ENCODE results near the gene SORCS3. TPM values are rescaled to one million over a fixed set of nuclear protein-coding genes. Genes with fewer than 3 reads are reported as not detected.
A peak's percentile ranks its signal among the peaks of the same experiment; 100 is the strongest.

SORCS3 gene
- total RNA-seq, 1 experiment from 2014 or later: 0.94 TPM

DNA sequence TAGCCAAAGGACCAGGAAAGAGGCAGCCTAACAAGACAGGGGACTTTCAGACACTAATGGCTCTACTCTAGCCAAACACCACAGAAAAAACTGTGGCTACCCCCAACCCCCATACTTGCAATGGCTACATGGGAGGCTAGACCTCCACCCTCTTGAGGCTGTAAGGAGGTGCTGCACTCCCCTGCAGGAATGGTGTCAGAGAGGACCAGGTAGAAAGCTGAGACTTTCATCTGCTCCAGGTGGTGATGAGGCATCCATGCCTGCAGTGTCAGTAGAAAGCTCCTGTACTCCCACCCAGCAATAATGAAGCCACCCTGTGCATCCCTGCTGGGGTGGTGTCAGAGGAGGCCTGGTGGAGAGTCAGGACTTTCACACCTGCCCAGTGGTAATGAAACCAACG is 18.9 kb upstream of the SORCS3 start (continued):
- TF ChIP-seq, protein P1, sequence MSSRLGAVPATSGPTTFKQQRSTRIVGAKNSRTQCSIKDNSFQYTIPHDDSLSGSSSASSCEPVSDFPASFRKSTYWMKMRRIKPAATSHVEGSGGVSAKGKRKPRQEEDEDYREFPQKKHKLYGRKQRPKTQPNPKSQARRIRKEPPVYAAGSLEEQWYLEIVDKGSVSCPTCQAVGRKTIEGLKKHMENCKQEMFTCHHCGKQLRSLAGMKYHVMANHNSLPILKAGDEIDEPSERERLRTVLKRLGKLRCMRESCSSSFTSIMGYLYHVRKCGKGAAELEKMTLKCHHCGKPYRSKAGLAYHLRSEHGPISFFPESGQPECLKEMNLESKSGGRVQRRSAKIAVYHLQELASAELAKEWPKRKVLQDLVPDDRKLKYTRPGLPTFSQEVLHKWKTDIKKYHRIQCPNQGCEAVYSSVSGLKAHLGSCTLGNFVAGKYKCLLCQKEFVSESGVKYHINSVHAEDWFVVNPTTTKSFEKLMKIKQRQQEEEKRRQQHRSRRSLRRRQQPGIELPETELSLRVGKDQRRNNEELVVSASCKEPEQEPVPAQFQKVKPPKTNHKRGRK (CRISPR knock-in tag; IDR thresholded peaks at IDR 0.05; ENCODE audit: borderline replicate concordance): no peak
- TF ChIP-seq, protein P2, sequence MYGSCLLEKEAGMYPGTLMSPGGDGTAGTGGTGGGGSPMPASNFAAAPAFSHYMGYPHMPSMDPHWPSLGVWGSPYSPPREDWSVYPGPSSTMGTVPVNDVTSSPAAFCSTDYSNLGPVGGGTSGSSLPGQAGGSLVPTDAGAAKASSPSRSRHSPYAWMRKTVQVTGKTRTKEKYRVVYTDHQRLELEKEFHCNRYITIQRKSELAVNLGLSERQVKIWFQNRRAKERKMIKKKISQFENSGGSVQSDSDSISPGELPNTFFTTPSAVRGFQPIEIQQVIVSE (CRISPR knock-in tag; IDR thresholded peaks at IDR 0.05; ENCODE audit: borderline replicate concordance): no peak
- no peak for TF ChIP-seq TEAD4 (CRISPR knock-in tag; IDR thresholded peaks at IDR 0.05)
- TF ChIP-seq, protein P3, sequence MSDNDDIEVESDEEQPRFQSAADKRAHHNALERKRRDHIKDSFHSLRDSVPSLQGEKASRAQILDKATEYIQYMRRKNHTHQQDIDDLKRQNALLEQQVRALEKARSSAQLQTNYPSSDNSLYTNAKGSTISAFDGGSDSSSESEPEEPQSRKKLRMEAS (CRISPR knock-in tag; IDR thresholded peaks at IDR 0.05): no peak
- TF ChIP-seq, protein P4, sequence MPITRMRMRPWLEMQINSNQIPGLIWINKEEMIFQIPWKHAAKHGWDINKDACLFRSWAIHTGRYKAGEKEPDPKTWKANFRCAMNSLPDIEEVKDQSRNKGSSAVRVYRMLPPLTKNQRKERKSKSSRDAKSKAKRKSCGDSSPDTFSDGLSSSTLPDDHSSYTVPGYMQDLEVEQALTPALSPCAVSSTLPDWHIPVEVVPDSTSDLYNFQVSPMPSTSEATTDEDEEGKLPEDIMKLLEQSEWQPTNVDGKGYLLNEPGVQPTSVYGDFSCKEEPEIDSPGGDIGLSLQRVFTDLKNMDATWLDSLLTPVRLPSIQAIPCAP (CRISPR knock-in tag; IDR thresholded peaks at IDR 0.05): no peak

DNA sequence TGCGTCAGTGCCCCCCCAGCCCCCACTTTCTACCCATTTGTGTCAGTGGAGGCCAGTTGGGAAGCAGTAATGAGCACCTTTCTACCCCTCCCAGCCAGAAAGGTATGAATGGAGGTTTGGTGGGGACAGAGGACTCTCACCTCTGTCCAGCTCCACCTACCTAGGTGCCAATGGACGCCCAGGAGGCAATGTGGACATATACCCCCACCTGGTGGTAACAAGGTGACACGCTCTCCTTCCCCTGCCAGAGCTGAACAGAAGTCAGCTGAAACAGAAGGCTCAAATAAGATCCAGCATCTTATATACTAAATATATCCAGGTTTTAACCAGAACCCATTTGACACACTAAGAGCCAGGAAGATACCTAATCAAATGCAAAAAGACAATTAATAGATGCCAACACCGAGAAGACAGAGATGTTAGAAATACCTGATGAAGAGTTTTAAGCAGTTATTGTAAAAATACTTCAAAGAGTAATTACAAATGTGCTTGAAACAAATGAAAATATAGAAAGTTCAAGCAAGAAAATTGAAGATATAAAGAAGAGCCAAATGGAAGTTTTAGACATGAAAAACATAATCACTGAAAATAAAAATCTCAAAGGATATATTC is 18.4 kb upstream of the SORCS3 start:
- CTCF ChIA-PET: interaction anchor here (0.6 to 3.8 kb wide), 54 partner anchors 9 to 577 kb away, joined by 3 to 51 read pairs (median 5); partner anchors contain the start of genes CFAP58 and GSTO1
- ATAC-seq (peak; percentile 99), DNase-seq (ENCODE audit: low spot score) (peak; percentile 68)
- Mint-ChIP-seq H3K4me3 (no peak overlapping the region), H3K36me3 (no peaks in the 10 kb centered on the region), H3K9me3 (peaks cover under 1% of the 10 kb centered on the region; the same call in 1 of the 2 replicates), H3K4me1 (no peaks in the 10 kb centered on the region), H3K27ac (no peak overlapping the region), H3K27me3 (ENCODE audit: low read depth) (peaks cover 2% of the 10 kb centered on the region)
- no peak for TF ChIP-seq ZNF671 (CRISPR knock-in tag; IDR thresholded peaks at IDR 0.05)
- TF ChIP-seq, protein P5, sequence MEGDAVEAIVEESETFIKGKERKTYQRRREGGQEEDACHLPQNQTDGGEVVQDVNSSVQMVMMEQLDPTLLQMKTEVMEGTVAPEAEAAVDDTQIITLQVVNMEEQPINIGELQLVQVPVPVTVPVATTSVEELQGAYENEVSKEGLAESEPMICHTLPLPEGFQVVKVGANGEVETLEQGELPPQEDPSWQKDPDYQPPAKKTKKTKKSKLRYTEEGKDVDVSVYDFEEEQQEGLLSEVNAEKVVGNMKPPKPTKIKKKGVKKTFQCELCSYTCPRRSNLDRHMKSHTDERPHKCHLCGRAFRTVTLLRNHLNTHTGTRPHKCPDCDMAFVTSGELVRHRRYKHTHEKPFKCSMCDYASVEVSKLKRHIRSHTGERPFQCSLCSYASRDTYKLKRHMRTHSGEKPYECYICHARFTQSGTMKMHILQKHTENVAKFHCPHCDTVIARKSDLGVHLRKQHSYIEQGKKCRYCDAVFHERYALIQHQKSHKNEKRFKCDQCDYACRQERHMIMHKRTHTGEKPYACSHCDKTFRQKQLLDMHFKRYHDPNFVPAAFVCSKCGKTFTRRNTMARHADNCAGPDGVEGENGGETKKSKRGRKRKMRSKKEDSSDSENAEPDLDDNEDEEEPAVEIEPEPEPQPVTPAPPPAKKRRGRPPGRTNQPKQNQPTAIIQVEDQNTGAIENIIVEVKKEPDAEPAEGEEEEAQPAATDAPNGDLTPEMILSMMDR (IDR thresholded peaks at IDR 0.05): peak; percentile 56
- POLR2A ChIA-PET: no interaction called here

DNA sequence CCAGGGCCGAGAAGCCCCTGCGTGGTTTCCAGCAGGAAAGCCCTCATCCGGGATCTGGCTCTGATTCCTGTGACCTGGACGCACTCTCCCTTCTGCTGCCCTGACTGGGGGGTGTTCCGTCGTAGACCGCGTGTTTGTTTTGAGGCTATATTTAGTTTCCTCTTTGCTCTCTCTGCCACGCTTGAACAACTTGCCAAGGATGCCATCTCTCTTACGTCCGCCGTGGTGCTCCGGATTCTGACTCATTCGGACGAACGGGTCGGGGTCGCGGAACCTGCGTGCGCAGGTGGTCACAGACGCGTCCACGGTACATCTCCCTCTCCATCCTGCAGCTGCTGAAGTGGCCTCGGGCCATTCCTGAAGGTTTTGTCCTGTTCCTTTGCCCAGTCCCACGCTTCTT is 10.4 kb upstream of the SORCS3 start:
- POLR2A ChIA-PET: no interaction called here
- no peaks in the 10 kb centered on the region for H3K36me3 Mint-ChIP-seq
- H3K4me1 Mint-ChIP-seq: no peaks in the 10 kb centered on the region
- DNase-seq (ENCODE audit: low spot score) (no peak), ATAC-seq (no peak)
- CTCF ChIA-PET: interaction anchor here (1.6 kb wide), 1 partner anchor 8 kb away, joined by 4 read pairs; no protein-coding TSS in a partner anchor
- H3K4me3 Mint-ChIP-seq: no peak overlapping the region
- H3K9me3 Mint-ChIP-seq: no peaks in the 10 kb centered on the region
- peaks cover 21% of the 10 kb centered on the region for H3K27me3 Mint-ChIP-seq (ENCODE audit: low read depth)
- H3K27ac Mint-ChIP-seq: no peak overlapping the region
- TF ChIP-seq, protein P6, sequence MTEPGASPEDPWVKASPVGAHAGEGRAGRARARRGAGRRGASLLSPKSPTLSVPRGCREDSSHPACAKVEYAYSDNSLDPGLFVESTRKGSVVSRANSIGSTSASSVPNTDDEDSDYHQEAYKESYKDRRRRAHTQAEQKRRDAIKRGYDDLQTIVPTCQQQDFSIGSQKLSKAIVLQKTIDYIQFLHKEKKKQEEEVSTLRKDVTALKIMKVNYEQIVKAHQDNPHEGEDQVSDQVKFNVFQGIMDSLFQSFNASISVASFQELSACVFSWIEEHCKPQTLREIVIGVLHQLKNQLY (CRISPR knock-in tag; IDR thresholded peaks at IDR 0.05): no peak
- TF ChIP-seq, protein P7, sequence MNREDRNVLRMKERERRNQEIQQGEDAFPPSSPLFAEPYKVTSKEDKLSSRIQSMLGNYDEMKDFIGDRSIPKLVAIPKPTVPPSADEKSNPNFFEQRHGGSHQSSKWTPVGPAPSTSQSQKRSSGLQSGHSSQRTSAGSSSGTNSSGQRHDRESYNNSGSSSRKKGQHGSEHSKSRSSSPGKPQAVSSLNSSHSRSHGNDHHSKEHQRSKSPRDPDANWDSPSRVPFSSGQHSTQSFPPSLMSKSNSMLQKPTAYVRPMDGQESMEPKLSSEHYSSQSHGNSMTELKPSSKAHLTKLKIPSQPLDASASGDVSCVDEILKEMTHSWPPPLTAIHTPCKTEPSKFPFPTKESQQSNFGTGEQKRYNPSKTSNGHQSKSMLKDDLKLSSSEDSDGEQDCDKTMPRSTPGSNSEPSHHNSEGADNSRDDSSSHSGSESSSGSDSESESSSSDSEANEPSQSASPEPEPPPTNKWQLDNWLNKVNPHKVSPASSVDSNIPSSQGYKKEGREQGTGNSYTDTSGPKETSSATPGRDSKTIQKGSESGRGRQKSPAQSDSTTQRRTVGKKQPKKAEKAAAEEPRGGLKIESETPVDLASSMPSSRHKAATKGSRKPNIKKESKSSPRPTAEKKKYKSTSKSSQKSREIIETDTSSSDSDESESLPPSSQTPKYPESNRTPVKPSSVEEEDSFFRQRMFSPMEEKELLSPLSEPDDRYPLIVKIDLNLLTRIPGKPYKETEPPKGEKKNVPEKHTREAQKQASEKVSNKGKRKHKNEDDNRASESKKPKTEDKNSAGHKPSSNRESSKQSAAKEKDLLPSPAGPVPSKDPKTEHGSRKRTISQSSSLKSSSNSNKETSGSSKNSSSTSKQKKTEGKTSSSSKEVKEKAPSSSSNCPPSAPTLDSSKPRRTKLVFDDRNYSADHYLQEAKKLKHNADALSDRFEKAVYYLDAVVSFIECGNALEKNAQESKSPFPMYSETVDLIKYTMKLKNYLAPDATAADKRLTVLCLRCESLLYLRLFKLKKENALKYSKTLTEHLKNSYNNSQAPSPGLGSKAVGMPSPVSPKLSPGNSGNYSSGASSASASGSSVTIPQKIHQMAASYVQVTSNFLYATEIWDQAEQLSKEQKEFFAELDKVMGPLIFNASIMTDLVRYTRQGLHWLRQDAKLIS (CRISPR knock-in tag; IDR thresholded peaks at IDR 0.05; ENCODE audit: borderline replicate concordance): no peak
- TF ChIP-seq, protein P8, sequence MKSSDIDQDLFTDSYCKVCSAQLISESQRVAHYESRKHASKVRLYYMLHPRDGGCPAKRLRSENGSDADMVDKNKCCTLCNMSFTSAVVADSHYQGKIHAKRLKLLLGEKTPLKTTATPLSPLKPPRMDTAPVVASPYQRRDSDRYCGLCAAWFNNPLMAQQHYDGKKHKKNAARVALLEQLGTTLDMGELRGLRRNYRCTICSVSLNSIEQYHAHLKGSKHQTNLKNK (CRISPR knock-in tag; IDR thresholded peaks at IDR 0.05): no peak
- no peak for TF ChIP-seq ZNF121 (CRISPR knock-in tag; IDR thresholded peaks at IDR 0.05)
- TF ChIP-seq, protein P9, sequence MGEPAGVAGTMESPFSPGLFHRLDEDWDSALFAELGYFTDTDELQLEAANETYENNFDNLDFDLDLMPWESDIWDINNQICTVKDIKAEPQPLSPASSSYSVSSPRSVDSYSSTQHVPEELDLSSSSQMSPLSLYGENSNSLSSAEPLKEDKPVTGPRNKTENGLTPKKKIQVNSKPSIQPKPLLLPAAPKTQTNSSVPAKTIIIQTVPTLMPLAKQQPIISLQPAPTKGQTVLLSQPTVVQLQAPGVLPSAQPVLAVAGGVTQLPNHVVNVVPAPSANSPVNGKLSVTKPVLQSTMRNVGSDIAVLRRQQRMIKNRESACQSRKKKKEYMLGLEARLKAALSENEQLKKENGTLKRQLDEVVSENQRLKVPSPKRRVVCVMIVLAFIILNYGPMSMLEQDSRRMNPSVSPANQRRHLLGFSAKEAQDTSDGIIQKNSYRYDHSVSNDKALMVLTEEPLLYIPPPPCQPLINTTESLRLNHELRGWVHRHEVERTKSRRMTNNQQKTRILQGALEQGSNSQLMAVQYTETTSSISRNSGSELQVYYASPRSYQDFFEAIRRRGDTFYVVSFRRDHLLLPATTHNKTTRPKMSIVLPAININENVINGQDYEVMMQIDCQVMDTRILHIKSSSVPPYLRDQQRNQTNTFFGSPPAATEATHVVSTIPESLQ (CRISPR knock-in tag; IDR thresholded peaks at IDR 0.05): no peak
- no peak for TF ChIP-seq TEAD4 (CRISPR knock-in tag; IDR thresholded peaks at IDR 0.05)
- TF ChIP-seq ZNF396 (CRISPR knock-in tag; IDR thresholded peaks at IDR 0.05; ENCODE audit: borderline replicate concordance): no peak
- no peak for TF ChIP-seq ESRRA (CRISPR knock-in tag; IDR thresholded peaks at IDR 0.05; ENCODE audit: borderline replicate concordance)
- TF ChIP-seq, protein P10, sequence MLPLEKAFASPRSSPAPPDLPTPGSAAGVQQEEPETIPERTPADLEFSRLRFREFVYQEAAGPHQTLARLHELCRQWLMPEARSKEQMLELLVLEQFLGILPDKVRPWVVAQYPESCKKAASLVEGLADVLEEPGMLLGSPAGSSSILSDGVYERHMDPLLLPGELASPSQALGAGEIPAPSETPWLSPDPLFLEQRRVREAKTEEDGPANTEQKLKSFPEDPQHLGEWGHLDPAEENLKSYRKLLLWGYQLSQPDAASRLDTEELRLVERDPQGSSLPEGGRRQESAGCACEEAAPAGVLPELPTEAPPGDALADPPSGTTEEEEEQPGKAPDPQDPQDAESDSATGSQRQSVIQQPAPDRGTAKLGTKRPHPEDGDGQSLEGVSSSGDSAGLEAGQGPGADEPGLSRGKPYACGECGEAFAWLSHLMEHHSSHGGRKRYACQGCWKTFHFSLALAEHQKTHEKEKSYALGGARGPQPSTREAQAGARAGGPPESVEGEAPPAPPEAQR (CRISPR knock-in tag; IDR thresholded peaks at IDR 0.05): no peak
- TF ChIP-seq EMX1 (CRISPR knock-in tag; IDR thresholded peaks at IDR 0.05): no peak
- no peak for TF ChIP-seq ZNF423 (CRISPR knock-in tag; IDR thresholded peaks at IDR 0.05)
- no peak for TF ChIP-seq JAZF1 (CRISPR knock-in tag; IDR thresholded peaks at IDR 0.05)
- no peak for TF ChIP-seq JUN (CRISPR knock-in tag; IDR thresholded peaks at IDR 0.05)

Measured in WTC11 (cell line).